Suppressor macrophage treated with lipopolysaccharide for 4 hours (primary cell): ENCODE results near the gene PMIS2.

Experiments
- DNase-seq: peaks from one replicate; pipeline ENCODE4 v3.0.0-alpha.2; 2020

Gene PMIS2

GRCh38 chr19:35556846-35557538 is 29.0 kb upstream of the PMIS2 start:
- DNase-seq = no peak

- DNase-seq = peak; percentile 41
Measured at GRCh38 chr19:35557539-35558399, 28.2 kb upstream of the PMIS2 start.

GRCh38 chr19:35558400-35559280 is 27.3 kb upstream of the PMIS2 start:
- no peak for DNase-seq

- DNase-seq = no peak
Measured at GRCh38 chr19:35559281-35559659, 26.7 kb upstream of the PMIS2 start.

DNA sequence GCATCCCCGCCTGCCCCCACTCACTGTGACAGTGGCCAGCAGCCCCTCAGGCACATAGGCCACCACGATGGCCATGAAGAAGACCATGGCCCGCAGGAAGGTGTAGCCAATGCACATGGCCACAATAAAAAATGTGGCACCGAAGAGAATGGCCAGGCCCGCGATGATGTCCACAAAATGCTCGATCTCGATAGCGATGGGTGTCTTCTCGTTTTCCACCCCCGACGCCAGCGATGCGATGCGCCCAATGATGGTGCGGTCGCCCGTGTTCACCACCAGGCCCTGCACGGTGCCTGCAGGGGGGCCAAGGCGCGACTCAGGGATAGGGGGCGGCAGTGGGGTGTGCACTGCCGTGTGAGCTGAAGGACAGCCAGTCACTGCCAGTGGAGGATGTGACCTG is 26.2 kb upstream of the PMIS2 start:
- DNase-seq = no peak

DNA sequence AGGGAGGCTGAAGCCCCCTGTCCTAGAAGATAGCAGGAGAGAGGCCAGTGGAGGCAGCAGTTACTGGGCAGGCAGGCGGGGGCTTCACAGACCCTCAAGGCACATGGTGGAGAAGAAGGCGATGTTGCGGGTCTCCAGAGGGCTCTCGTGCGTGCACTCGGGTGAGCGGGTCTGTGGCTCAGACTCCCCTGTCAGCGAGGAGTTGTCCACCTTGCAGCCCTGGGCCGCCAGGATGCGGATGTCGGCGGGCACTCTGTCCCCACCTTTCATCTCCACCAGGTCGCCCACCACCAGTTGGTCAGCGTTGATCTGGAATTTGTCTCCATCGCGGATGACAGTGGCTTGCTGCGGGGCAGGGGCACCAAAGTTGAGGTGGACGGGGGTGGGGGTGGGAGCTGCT is 25.7 kb upstream of the PMIS2 start:
- no peak for DNase-seq

GRCh38 chr19:35560677-35561076 is 25.3 kb upstream of the PMIS2 start:
- no peak for DNase-seq

GRCh38 chr19:35561436-35561835 is 24.5 kb upstream of the PMIS2 start:
- DNase-seq = no peak

- DNase-seq = no peak
Measured at GRCh38 chr19:35562336-35562735, 23.6 kb upstream of the PMIS2 start.

GRCh38 chr19:35562776-35563175 is 23.2 kb upstream of the PMIS2 start:
- no peak for DNase-seq

DNA sequence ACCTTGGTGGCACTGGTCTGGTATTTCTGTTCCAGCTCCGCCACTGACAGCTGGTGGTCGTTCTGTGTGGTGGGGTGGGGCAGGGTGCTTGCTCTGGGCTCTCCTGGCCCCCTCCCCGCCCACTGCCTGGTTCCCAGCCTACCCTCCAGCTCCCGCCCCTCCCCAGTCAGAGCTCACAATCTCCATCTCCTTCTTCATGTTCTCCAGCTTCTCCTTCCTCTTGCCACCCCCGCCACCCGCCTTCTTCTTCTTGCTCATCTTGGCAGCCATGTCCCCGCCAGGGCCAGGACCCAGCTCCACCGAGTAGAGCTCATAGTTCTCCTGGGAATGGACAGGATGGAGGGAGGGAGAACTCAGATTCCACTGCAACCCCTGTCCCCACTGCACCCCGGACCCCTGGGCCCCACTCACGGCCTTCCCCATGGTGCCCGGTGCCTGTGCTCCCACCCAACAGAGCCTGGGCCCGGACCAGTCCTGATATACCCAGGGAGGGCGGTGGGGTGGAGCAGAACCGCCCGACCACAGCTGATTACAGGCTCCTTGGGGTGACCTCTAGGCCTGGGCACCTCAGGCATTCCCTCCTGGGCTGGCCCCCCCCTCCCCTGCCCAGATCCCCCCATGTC is 22.7 kb upstream of the PMIS2 start, which contains the start of gene ATP4A:
Gene ATP4A, minus strand, starts transcription at position 452 of the 623 bp plus-strand sequence. Its CDS starts 29 bp downstream, at position 423.
- no peak for DNase-seq

GRCh38 chr19:35565016-35565856 is 20.7 kb upstream of the PMIS2 start:
- DNase-seq = no peak

- no peak for DNase-seq
Measured at GRCh38 chr19:35566738-35567137, 19.2 kb upstream of the PMIS2 start.

DNA sequence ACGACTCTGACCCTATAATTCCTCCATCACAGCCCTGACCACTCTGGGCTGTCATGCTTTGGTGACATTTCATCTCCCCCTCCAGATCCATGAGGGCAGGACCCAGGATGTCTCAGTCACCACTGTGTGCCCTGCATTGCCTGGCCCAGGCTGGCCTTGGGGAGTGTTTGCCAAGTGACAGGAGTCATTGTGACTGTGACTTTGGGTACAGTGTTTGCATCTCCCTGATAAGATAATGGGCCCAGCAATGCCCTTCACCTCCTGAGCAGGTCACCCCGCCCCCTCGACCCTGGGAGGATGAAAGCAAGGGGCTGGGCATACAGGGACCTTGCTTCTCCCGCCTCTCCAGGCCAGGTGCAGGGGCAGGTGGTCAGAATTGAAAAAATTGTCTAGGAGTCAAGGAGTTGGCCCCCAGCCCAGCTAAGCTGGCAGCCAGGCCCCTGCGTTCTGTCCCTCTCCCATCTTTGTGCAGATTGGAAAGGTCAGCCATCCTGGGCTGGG is 16.6 kb upstream of the PMIS2 start:
- DNase-seq = no peak

- DNase-seq = no peak
Measured at GRCh38 chr19:35571406-35571965, 14.5 kb upstream of the PMIS2 start.

- no peak for DNase-seq
Measured at GRCh38 chr19:35577918-35578317, 8.1 kb upstream of the PMIS2 start.

DNA sequence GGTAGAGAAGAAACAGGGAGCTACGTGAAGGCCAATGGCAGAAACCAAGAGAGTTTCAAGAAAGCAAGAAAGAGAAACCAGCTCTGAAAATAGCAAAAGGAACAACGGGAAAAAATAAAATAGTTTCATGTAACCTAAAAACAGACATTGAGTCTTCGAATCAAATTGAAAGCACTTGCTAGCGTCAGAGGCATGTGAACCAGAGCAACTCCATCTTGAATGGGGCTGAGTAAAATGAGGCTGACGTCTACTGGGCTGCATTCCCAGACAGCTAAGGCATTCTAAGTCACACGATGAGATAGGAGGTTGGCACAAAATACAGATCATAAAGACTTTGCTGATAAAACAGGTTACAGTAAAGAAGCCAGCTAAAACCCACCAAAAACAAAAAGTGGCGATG is 7.3 kb upstream of the PMIS2 start:
- DNase-seq = no peak

DNA sequence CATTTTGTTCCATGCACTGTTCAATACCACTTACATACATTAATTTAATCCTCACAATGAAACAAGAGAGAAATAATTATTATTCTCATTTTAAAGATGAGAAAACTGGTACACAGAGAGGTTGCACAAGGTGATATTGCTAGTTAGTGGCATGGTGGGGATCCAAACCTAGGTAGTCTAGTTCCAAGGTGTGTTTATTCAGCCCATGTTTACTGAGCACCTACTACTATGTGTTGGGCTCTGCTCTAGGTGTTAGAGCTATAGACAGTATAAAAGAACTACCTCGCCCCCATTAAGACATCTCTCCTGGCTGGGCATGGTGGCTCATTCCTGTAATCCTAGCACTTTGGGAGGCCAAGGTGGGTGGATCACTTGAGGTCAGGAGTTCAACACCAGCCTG is 3.2 kb upstream of the PMIS2 start:
- DNase-seq = no peak

DNA sequence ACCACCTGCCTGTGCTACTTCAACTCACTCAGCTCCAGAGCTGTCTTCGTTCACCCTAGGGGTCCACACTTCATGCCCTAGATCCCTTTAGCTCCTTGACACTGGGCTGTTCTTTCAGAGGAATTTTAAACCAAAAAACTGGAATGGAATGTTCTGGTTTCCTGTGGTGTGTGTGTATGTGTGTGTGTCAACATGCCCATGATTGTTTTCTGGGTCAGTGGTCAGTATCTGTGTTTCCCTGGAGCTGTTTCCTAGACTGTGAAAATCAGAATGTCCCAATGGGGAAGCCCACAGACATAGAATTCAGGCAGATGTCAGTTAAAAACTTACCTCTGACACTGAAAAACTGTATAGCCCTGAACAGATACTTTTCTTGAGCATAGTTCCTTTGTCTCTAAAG is 1.3 kb downstream of the PMIS2 start:
- no peak for DNase-seq

DNA sequence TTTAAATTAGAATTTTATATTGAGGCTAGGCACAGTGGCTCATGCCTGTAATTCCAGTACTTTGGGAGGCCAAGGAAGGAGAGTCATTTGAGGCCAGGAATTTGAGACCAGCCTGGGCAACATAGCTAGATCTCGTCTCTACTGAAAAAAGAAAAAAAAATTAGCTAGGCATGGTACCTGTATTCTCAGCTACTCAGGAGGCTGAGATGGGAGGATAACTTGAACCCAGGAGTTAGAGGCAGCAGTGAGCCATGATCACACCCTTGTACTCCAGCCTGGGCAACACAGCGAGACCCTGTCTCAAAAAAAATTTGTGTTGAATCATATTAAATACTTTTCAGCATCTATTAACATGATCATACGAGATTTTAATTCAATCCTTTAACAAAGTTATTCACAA is 4.9 kb downstream of the PMIS2 start:
- no peak for DNase-seq

DNA sequence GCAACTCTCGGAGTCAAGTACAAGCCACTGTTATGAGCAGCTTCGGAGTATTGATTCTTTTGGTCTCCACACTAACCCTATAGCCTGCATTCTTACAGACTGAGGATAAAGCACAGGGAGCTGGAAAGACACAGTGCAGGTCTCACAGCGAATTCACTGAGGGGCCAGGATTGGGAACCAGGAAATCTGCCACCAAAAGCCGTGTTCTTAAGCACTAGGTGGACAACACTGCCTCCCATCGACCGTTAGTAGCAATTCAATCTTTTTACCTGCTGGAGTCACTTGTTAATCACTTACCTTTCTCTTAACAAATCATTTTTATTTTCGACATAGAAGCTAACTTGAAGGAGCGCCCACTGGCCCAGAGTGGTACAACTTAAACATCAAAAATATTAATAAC is 6.3 kb downstream of the PMIS2 start:
- DNase-seq = peak; percentile 47
